MCF 10A (cell line): ENCODE measurements around the gene SRSF2. TPM values are rescaled to one million over a fixed set of nuclear protein-coding genes. Genes with fewer than 3 reads are reported as not detected.
"Not testable (repeated sequence)": the region's sequence is repeated elsewhere in the genome, so short reads cannot be mapped to it uniquely, and the experiment has no call there.

Experiments
- BruUV-seq: library from RNA; stranded (reverse); fragments of 400-500 nt; replicated peaks from 2 replicates; lab custom pipeline; 2021; lab: Mats Ljungman, UMichigan
- CTCF ChIA-PET: fragments of 300-600 bp; sonication (Branson Sonifier 250); formaldehyde crosslinking; extraction: SDS; loops from one replicate; lab custom pipeline; 2021; ENCODE audit warnings: antibody characterized with exemption, inconsistent platforms; lab: Yijun Ruan, JAX
- POLR2A ChIA-PET: fragments of 300-600, 350-650 bp; sonication (Branson Sonifier 250); formaldehyde crosslinking; extraction: SDS; loops from one replicate; lab custom pipeline; 2020; ENCODE audit warnings: antibody characterized with exemption, inconsistent platforms; lab: Yijun Ruan, JAX
- DNase-seq: peaks from one replicate; pipeline ENCODE4 v3.0.0-alpha.2; 2018; ENCODE audit not compliant: unreplicated experiment
- H3K27ac Mint-ChIP-seq: one replicate; pipeline ENCODE4 v1.8.0; 2022; ENCODE audit warnings: mild to moderate bottlenecking, low read depth, mixed read lengths; ENCODE audit not compliant: unreplicated experiment
- H3K27me3 Mint-ChIP-seq: one replicate; pipeline ENCODE4 v1.8.0; 2022; ENCODE audit warnings: mixed read lengths; ENCODE audit not compliant: insufficient read depth, unreplicated experiment
- H3K36me3 Mint-ChIP-seq: one replicate; pipeline ENCODE4 v1.8.0; 2022; ENCODE audit warnings: mild to moderate bottlenecking, moderate library complexity, mixed read lengths; ENCODE audit not compliant: insufficient read depth, unreplicated experiment
- H3K4me1 Mint-ChIP-seq: one replicate; pipeline ENCODE4 v1.8.0; 2022; ENCODE audit warnings: mixed read lengths; ENCODE audit not compliant: insufficient read depth, unreplicated experiment
- H3K4me3 Mint-ChIP-seq: one replicate; pipeline ENCODE4 v1.8.0; 2022; ENCODE audit warnings: mild to moderate bottlenecking, moderate library complexity, mixed read lengths; ENCODE audit not compliant: unreplicated experiment
- H3K9me3 Mint-ChIP-seq: one replicate; pipeline ENCODE4 v1.8.0; 2022; ENCODE audit warnings: mixed read lengths; ENCODE audit not compliant: unreplicated experiment
- CTCF ChIP-seq: fragments of 200-600 bp; IDR thresholded peaks from one replicate; pipeline ENCODE4 v1.8.0; 2022; ENCODE audit warnings: antibody characterized with exemption, mild to moderate bottlenecking; ENCODE audit not compliant: unreplicated experiment
- intact Hi-C: fragments of 100-400 bp; cut with micrococcal nuclease; formaldehyde crosslinking; loops from 2 replicates; pipeline ENCODE4 v1.14.1; 2022
- total RNA-seq: library from RNA; stranded (reverse); gene quantifications from 2 replicates; pipeline ENCODE4 v1.2.3, GENCODE V29; 2022

The SRSF2 gene
- total RNA-seq, 1 experiment from 2014 or later, result 168 TPM

- no peaks in the 10 kb centered on the region for H3K9me3 Mint-ChIP-seq
- no peak for TF ChIP-seq CTCF
- peak overlapping the region; percentile 36 for H3K27ac Mint-ChIP-seq
- CTCF ChIA-PET, result interaction anchor here (0.7 kb wide), 1 partner anchor 525 kb away, joined by 3 read pairs; no protein-coding TSS in a partner anchor
- POLR2A ChIA-PET, result interaction anchor here (0.5 to 9.1 kb wide), 10 partner anchors 8 to 702 kb away, joined by 3 to 150 read pairs (median 3); partner anchors contain the start of genes JMJD6, METTL23 and ST6GALNAC2
- H3K4me1 Mint-ChIP-seq, result peaks cover 20% of the 10 kb centered on the region
- no peaks in the 10 kb centered on the region for H3K27me3 Mint-ChIP-seq
- no TSS peak for BruUV-seq
- H3K36me3 Mint-ChIP-seq, result peaks cover 86% of the 10 kb centered on the region
- no peak for DNase-seq
- peak overlapping the region; percentile 100 for H3K4me3 Mint-ChIP-seq
- intact Hi-C loops, result loop anchor here (10.0 kb wide), 1 partner anchor 331 kb away; no protein-coding TSS in a partner anchor
Measured at GRCh38 chr17:76733618-76733957, 3.5 kb downstream of the SRSF2 start.

- intact Hi-C loops, result loop anchor here (10.0 kb wide), 1 partner anchor 332 kb away; no protein-coding TSS in a partner anchor
- no peaks in the 10 kb centered on the region for H3K27me3 Mint-ChIP-seq
- peaks cover 20% of the 10 kb centered on the region for H3K4me1 Mint-ChIP-seq
- no peak overlapping the region for H3K27ac Mint-ChIP-seq
- TF ChIP-seq CTCF, result no peak
- H3K36me3 Mint-ChIP-seq, result peaks cover 85% of the 10 kb centered on the region
- no TSS peak for BruUV-seq
- no peaks in the 10 kb centered on the region for H3K9me3 Mint-ChIP-seq
- POLR2A ChIA-PET, result interaction anchor here (0.5 to 9.1 kb wide), 11 partner anchors 17 to 702 kb away, joined by 3 to 76 read pairs (median 3); partner anchors contain the start of gene ST6GALNAC2
- DNase-seq, result peak; percentile 47
- CTCF ChIA-PET, result interaction anchor here (0.7 kb wide), 1 partner anchor 73 kb away, joined by 4 read pairs; no protein-coding TSS in a partner anchor
- H3K4me3 Mint-ChIP-seq, result peak overlapping the region; percentile 100
Measured at GRCh38 chr17:76732734-76733617, 4.2 kb downstream of the SRSF2 start.

- CTCF ChIA-PET, result interaction anchor here (0.7 kb wide), 2 partner anchors 74 to 669 kb away, joined by 3 to 4 read pairs; no protein-coding TSS in a partner anchor
- intact Hi-C loops, result loop anchor here (10.0 kb wide), 1 partner anchor 333 kb away; no protein-coding TSS in a partner anchor
- H3K27me3 Mint-ChIP-seq, H3K27ac Mint-ChIP-seq, H3K9me3 Mint-ChIP-seq, DNase-seq, H3K4me3 Mint-ChIP-seq, BruUV-seq: not testable (repeated sequence)
- peaks cover 80% of the 10 kb centered on the region for H3K36me3 Mint-ChIP-seq
- POLR2A ChIA-PET, result interaction anchor here (0.6 to 9.1 kb wide), 8 partner anchors 16 to 317 kb away, joined by 3 to 76 read pairs (median 4); partner anchors contain the start of gene ST6GALNAC2
- H3K4me1 Mint-ChIP-seq, result peaks cover 26% of the 10 kb centered on the region
Measured at GRCh38 chr17:76731800-76732733, 5.1 kb downstream of the SRSF2 start.

- no peak for TF ChIP-seq CTCF
- H3K4me1 Mint-ChIP-seq, result peaks cover 6% of the 10 kb centered on the region
- intact Hi-C loops, result no loop called here
- ChIA-PET CTCF (interaction anchor here (0.6 to 1.3 kb wide), 5 partner anchors 10 to 522 kb away, joined by 3 to 7 read pairs (median 6); no protein-coding TSS in a partner anchor), POLR2A (interaction anchor here (0.6 to 5.4 kb wide), 15 partner anchors 9 to 1413 kb away, joined by 3 to 150 read pairs (median 5); partner anchors contain the start of genes MFSD11, MXRA7, RHBDF2 and SRSF2)
- peak overlapping the region; percentile 94 for H3K27ac Mint-ChIP-seq
- DNase-seq, result no peak
- peak overlapping the region; percentile 90 for H3K4me3 Mint-ChIP-seq
- H3K27me3 Mint-ChIP-seq, result no peaks in the 10 kb centered on the region
- H3K9me3 Mint-ChIP-seq, result no peaks in the 10 kb centered on the region
- BruUV-seq, result no TSS peak
- H3K36me3 Mint-ChIP-seq, result peaks cover 74% of the 10 kb centered on the region
Measured at GRCh38 chr17:76727745-76728456, 9.2 kb downstream of the SRSF2 start.
